HT-29 (cell line): ENCODE measurements around the gene CDC42BPB. TPM values are rescaled to one million over a fixed set of nuclear protein-coding genes. Genes with fewer than 3 reads are reported as not detected.
A peak's percentile ranks its signal among the peaks of the same experiment; 100 is the strongest.
"Not testable (repeated sequence)": the region's sequence is repeated elsewhere in the genome, so short reads cannot be mapped to it uniquely, and the experiment has no call there.

Source experiments
- DNase-seq: peaks from one replicate; pipeline ENCODE4 v3.0.0-alpha.2; 2015; ENCODE audit warnings: low spot score
- total RNA-seq: library from RNA; depleted of rRNA; stranded (reverse); fragments of >200 nt; shearing (Covaris generic); gene quantifications from 2 replicates; pipeline ENCODE4 v1.2.3, GENCODE V29; 2014

The CDC42BPB gene
- total RNA-seq, 1 experiment from 2014 or later, result 51.0 TPM

DNA sequence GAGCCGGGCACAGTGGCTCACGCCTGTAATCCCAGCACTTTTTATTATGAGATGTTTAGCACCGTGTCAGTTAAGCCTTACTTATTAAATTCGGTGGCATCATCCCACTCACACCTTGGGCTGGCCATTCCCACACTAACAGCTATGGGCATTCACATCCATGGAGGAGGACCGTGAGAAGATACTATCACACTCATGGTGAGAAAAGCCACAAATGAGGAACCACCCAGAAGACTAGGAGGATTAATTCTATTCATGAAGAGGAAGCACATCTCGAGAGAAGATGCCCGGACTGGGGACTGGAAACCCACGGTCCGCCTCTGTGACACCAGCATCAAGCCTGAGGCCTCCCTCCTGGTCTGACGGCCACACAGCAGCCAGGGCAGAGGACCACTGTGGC, 4.9 kb downstream of the CDC42BPB start:
- DNase-seq, result no peak

DNA sequence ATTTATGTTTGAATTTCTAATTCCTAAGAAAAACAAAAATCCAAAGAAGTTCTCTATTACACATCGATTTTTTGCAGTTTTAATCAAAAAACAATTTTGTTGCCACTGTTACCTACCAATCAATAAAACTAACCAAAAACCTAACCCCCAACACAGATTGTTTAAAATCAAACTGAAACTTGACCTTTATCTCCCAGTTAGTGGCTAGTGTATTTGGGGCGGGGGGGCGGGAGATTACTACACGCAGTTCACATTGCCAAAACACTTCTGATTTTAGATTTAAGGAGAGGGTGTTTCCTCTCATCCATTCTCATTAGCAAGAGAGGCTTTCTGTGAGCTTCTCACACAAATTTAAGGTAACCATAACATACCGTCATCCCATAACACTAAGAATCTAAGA, 6.4 kb downstream of the CDC42BPB start:
- no peak for DNase-seq

DNA sequence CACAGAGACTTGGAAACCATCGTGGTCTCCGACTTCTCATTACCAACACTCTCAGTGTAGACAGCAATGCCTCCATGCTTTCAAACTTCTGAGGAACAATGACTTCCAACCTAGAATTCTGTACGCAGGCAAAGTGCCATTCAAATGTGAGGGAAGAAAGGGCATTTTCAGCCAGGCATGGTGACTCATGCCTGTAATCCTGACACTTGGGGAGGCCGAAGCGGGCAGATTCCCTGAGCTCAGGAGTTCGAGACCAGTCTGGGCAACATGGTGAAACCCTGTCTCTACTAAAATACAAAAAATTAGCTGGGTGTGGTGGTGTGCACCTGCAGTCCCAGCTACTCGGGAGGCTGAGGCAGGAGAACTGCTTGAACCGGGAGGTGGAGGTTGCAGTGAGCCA, 9.9 kb downstream of the CDC42BPB start:
- not testable (repeated sequence) for DNase-seq

DNA sequence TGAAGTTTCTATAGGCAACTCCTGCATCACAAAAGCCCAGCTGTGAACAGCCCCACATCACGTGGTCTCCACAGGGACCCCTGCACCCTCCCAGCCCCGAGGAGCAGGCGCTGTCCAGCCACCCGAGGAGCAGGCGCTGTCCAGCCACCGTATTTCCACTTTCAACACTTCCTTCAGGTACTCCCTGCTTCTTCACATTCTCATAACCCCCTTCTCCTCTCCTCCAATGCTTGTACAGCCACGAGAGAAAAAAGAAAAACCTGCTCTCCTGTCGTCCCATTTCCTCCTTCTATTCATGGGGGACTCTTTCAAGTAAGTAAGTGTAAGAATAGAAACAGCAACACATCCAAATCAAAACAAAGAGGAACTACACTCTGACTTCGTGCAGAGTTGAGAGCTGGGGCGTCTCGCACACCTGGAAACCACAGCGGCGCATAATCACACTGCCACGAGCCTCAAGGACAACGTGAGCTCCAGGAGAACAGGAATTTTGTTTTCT, 11.9 kb downstream of the CDC42BPB start:
- no peak for DNase-seq

DNA sequence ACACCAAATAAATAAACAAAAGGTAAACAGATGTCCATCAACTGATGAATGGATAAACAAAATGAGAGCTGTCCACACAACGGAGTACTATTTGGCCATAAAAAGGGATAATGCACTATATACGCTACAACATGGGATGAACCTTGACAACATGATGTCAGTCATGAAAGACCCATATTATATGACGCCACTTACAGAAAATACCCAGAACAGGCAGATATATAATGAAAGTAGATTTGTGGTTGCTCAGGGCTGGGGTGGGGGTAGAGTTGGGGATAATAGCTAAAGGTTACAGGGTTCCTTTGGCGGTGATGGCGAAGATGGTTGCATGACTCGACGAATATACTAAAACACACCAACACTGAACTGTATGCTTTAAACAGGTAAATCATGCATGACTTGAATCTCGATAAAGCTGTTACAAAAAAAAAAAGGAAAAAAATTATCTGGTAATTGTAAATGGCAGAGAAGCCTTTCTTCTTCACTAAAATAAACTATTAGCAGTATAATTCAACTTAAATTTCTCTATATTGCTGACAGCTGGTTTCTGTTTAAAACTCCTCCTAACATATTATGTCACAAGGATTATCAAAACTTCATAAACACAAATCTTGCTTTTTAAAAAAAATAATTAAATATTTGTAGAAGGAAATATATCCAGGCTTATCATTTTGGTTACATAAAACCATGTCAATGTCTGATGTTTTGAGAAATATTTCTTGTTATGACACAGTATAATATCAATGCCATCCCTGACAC, 13.9 kb downstream of the CDC42BPB start:
- DNase-seq, result no peak

DNA sequence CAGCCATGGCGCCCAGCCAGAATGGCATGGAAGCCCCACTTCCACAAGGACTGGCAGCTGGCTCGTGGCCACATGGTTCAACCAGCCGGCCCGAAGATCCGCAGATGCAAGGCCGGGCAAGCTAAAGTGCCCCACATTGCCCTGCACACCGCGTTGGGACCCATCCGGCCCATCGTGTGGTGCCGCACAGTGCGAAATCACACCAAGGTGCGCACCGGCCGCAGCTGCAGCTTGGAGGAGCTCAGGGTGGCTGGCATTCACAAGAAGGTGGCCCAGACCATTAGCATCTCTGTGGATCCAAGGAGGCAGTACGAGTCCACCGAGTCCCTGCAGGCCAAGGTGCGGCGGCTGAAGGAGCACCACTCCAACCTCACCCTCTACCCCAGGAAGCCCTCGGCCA, 15.9 kb downstream of the CDC42BPB start:
- DNase-seq, result no peak

DNA sequence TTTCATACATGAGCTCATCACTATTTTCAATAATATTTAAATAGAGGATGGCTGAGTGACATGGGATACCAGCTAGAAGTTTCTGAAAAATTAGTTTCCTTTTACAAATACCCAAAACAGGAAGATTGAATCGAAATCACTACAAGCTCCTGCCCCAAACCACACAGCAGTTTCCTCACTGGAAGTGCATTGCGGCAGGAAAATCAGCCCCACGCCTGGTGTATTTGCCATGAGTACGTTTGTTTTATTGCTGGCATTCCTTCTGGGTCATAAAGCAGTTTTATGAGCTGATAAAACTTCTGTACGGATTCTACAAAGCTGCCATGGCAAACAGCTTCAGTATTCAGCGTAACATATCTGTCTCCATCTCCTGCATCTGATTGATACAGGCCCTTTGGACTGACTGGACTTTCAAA, 23.7 kb downstream of the CDC42BPB start:
- peak; percentile 82 for DNase-seq

DNA sequence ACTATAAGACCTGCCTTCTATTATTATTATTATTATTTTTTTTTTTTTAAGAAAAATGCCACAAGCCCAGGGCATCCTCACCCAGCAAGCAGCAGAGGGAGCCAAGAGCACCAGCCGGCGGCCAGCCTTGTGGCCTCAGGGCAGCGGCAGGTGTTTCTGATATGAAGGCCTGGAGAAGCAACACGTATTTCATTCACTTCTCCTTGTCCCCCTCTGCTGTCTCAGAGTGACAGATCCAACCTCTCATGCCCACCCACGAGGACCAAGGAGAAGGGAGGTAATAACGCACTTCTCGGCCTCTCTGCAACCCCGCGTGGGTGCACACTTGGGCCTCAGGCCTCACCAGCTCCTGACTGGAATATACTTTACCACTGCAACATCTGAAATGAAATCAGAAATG, 25.4 kb downstream of the CDC42BPB start:
- peak; percentile 51 for DNase-seq

DNA sequence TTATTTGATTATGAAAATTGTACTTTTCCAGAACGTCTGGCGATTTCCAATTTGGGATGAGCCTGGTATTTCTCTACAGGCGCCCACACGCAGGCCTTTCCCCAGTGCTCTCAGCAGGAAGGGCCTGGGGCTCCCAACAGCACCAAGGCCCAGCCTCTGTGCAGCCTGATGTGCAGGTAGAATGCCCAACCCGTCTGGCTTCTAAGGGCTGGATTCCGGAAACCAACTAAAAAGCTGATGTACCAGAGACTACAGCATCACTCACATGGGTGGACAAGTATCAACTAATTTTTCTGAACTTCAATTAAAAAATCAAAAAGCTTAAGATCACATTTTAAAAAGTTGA, 25.8 kb downstream of the CDC42BPB start:
- DNase-seq, result no peak

DNA sequence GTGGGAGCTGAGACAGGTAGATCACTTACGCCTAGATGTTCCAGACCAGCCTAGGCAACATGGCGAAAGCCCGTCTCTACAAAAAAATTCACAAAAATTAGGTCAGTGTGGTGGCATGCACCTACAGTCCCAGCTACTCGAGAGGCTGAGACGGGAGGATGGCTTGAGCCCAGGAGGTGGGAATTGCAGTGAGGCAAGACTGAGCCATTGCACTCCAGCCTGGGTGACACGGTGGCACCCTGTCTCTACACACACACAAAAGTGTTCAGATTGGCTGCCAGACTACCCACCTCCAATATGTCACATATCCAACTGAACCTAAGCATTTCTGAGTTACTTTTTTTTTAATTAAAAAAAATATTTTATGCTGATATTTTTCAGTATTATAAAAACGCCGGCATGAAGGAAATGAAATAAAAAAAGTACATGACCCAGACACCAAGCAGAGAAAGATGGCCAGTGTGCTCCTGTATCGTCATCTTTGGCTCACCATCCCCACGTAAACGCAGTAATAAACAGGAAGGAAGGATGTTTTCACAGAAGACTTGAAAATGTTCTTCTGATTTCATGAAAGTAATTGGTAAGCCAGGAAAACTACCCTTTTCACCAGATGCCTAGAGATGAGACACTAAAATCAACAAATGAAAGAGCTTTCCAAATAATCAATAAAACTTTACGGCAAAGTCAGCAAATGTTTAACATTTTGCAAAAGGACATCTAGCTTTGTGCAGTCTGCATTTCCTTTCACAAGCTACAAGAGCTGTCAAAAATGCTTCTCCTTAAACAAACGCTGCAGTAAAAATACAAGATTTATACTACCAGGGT, 26.4 kb downstream of the CDC42BPB start:
- DNase-seq, result no peak

DNA sequence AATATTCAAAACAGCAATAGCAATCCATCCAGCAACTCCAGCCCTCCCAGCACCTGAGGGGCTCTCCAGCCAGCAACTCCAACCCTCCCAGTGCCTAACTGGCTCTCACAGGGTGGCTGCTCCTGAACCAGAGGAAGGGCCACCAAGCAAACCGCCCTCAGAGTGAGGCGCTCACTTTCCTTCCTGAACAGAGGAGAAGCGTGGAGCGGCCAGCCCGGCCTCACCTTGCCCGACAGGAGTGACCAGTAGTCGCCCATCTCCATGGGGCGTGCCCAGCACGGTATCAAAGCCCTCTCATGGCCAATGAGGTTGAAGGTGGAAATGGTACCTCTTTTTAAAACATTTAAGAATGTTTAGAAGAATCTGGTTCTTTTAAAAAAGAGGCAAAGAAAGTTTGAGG, 27.4 kb downstream of the CDC42BPB start:
- DNase-seq, result no peak

DNA sequence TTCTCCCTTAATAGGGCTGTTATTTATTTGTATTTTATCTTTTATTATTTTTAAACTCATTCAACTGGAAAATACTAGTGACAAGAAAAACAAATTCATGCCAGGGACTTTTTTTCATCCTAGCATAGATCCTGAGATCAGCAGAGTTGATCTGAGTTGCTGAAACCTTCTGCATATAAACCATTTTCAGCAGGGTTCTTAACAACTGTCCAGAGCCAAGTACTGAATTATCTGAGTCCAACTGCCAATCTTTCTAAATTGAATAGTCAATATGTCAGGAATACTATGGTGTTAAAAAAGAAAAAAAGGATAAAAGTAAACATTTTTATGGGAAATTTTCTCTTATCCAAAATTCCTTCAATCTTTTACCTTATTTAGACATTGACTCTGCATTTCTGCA, 28.6 kb downstream of the CDC42BPB start:
- no peak for DNase-seq

DNA sequence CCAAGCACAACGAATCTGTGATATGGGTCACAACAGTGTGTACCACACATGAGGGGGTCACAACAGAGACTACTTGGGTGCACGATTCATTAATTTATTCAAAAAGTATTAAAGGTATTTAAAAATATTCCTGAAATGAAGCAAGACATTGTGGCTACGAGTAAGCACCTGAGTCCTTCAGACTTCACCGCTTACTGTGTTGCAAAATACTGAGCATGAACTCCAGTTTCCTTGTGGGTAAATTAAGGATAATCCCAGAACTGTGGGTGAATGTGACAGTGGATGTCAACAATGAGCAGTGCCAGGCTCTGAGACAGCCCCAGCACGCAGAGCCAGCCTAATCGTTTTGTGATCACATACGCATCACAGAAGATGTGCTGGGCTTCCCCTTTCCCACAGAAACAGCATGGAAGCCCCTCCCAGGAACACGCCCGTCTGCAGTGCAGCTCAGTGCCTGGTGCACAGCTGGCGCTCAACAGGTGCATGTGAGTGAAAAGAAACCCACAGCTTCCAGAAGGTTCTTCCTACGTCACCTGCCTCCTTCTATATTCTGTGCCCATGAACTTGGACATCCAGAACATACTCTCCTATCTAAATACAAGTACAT, 29.1 kb downstream of the CDC42BPB start:
- DNase-seq, result no peak

DNA sequence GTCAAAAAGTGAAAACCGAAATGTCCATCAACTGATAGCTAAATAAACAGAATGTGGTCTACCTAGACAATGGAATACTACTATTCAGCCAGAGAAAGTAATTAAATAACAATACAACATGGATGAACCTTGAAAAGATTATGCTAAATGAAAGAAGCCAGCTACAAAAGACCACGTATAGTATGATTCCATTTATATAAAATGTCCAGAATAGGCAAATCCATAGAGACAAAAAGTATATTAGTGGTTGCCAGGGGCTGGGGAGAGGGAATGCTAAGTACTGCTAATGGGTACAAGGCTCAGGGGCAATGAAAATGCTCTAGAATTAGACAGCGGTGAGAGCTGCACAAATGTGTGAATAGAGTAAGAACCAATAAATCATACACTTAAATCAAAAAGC, 29.9 kb downstream of the CDC42BPB start:
- DNase-seq, result no peak

DNA sequence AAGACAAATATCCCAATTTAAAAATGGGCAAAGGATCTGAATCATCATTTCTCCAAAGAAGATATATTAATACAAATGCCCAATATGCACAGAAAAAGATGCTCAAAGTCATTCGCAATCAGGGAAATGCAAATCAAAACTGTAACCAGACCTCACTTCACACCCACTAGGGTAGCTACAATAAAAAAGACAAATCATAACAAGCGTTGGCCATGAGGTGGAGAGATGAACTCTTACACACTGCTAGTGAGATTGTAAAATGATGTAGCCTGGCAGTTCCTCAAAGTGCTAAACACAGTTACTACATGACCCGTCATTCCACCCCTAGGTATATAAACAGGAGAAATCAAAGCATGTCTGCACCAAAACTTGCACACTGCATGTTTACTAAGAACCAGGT, 30.4 kb downstream of the CDC42BPB start:
- DNase-seq, result peak; percentile 12

DNA sequence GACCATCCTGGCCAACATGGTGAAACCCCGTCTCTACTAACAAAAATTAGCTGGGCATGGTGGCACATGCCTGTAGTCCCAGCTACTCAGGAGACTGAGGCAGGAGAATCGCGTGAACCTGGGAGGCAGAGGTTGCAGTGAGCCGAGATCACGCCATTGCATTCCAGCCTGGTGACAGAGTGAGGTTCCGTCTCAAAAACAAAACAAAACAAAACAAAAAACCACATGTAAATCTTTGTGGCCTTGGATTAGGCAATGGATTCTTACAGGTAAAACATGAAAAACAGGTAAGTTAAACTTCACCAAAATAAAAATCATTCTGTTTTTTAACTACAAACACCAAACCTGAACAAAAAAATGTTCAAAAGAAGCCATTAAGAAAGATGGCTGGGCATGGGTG, 31.2 kb downstream of the CDC42BPB start:
- not testable (repeated sequence) for DNase-seq

DNA sequence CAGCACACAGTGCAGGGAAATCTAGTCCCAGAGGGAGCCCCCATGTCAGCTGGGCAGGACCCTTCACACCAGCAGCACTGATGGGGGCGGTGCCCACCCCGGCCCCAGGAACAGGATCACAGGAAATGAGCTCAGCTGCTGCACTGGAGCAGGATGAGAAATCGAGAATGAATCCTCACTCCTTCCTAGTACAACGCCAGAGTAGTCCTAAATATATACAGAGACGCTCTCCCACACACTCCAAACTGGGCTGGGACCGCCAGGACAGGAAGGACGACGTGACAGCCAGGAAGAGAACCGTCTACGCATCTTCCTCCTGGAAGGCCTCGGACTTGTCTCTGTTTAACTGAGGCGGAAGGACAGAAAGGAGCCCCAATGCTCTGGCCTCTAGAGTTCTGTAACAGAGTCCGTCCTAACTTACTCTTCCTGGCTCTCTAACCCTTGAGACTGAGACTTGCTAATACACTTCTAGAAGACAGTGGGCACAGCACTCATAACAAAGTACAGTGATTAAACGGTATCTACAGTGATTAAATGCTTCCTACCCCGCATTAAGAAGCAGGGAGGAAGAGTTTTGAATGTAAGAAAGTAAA, 33.4 kb downstream of the CDC42BPB start:
- DNase-seq, result no peak

DNA sequence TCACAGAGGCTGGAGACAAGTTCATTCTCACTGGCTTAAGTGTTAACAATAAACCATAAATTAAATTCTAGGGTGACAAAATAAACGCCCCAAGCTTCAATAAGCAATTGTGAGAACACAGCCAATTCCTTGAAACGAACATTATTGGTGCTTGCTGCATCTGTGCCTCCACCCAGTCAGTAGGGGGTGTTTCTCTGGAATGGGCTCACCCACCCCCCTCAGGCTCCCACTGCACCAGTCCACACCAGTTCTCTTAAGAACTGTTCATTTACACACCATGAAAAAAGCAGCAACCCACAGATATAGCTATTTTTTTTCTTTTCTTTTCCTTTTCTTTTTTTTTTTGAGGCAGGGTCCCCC, 34.7 kb downstream of the CDC42BPB start:
- DNase-seq, result no peak

DNA sequence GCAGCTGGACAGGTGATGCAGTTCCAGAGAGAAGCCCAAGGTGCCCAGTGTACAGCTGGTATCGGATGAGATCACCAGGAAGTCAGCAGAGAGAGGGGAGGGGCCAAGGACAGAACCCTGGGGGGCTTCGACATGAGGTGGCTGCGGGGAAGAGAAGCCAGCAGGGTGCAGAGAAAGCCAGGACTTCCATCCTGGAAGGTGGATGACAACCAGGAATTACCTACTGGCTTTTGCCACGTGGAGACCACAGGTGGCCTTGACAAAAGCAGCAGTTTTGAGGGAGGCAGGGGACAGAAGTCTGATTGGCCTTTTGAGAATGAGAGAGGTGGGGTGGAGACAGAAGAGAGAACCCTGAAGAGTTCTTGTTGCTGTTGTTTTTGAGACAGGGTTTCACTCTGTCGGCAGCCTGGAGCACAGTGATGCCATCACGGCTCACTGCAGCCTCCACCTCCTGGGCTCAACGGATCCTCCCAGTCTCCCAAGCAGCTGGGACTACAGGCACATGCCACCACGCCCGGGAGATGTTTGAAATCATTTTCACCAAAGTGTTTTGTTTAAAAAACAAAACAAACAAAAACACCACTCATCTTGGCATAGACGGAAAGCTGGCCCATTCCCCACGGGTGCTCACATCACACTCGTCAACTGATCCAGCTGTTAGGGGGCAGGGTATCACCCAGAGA, 35.2 kb downstream of the CDC42BPB start:
- DNase-seq, result no peak

DNA sequence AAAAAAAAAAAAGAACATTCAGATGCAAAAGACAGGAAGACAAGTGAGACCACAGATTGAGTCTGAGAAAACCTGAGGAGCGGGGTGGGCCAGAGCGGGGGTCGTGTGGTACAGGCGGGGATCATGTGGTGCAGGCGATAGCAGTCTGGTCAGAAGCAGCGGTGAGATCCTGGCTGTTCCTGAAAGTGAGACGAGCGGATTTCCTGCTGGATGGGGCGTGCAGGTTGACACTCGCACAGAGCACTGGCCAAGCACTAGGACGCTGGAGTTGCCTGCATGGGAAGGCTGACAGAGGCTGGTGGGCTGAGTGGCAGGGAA, 35.7 kb downstream of the CDC42BPB start:
- DNase-seq, result no peak

DNA sequence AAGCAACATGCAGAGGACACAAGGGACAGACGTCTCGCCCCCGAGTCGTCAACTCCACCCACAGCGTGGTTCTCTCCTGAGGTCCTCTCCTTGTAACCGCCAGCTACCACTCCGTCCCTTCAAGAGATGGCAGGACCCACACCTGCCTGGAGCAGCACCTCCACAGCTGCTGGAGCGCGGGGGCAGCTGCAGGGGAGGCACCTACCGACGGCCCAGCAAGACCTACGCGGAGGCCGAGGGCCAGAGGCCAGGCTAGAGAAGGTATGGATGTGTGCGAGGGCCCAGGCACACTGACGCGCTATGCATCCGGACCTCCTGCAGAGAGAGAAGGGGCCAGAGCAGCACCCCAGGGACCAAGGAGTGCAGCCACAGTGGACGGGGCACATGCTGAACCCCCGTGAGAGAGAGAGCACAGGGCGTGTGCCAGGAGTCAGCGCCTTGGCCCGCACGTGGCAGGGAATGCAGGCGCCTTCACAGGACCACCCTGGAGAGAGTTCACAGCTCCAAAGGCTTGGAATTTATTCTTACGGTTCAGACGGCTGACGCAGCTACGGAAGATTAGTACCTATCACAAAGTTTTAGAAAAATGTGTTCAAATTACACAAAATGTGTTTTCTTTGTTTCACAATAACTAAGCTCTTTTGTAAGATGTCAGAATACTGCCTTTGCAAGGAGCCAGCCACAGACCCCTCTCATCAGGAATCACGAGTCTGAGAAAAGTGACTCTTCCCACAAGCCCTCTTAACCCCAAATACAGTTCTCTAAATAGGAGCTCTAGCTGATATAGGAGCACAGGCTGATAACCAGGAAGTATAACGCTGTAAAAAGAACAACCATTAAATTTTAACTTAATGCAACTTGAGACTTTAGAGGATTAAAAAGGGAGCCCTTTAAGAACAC, 36.8 kb downstream of the CDC42BPB start:
- no peak for DNase-seq
